Fibroblast of lung (primary cell): Measurements from ENCODE around the gene PLS3.

ENCODE experiments used
- EZH2 ChIP-seq: IDR thresholded peaks from 2 replicates; pipeline ENCODE4 v1.5.1; 2012; ENCODE audit warnings: low read length, control low read depth, mild to moderate bottlenecking; ENCODE audit errors: missing control alignments
- TF ChIP-seq, protein P1 (sequence below), 2 donors: IDR thresholded peaks in 1 of 2; conservative IDR thresholded peaks in 1 of 2; 1 replicate in 1 of 2; 2 replicates in 1 of 2; pipeline ENCODE4 v1.5.1; 2011 to 2012; ENCODE audit warnings: low read length in 2 of 2, control low read depth in 1 of 2, inconsistent platforms in 1 of 2, low read depth in 1 of 2, mild to moderate bottlenecking in 1 of 2

DNA sequence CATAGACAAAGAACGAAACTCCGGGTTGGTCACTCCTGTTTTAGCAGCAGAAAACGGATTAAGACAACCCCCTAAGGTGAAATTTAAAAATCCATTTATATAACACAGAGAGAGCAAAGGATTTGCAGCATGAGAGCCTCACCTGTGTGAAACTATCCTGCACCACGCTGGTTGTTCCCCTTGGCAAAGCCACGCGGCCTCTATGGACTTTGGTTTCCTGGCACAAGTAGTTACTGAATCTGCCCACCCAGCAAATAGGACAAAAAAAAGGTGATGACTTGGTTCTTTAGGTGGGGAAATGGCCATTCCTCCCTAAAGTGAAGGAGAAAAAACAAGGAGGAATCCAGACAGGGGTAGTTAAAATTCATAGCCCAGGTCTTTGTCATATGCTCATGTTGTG, 133.1 kb downstream of the PLS3 start:
- TF ChIP-seq, protein P1, sequence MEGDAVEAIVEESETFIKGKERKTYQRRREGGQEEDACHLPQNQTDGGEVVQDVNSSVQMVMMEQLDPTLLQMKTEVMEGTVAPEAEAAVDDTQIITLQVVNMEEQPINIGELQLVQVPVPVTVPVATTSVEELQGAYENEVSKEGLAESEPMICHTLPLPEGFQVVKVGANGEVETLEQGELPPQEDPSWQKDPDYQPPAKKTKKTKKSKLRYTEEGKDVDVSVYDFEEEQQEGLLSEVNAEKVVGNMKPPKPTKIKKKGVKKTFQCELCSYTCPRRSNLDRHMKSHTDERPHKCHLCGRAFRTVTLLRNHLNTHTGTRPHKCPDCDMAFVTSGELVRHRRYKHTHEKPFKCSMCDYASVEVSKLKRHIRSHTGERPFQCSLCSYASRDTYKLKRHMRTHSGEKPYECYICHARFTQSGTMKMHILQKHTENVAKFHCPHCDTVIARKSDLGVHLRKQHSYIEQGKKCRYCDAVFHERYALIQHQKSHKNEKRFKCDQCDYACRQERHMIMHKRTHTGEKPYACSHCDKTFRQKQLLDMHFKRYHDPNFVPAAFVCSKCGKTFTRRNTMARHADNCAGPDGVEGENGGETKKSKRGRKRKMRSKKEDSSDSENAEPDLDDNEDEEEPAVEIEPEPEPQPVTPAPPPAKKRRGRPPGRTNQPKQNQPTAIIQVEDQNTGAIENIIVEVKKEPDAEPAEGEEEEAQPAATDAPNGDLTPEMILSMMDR (conservative IDR thresholded peaks at IDR 0.05 in 1 of 2, IDR thresholded peaks at IDR 0.05 in 1 of 2; ENCODE audit: low read depth in 1 of 2, low read length in 2 of 2), result no peak
- no peak for TF ChIP-seq EZH2
